HEK293 (cell line): ENCODE measurements around the gene MCRIP2.

Experiments used
- ATF2 ChIP-seq: fragments of 450-650 bp; formaldehyde crosslinking; IDR thresholded peaks from 2 replicates; pipeline ENCODE4 v1.5.1; 2016; ENCODE audit warnings: missing biosample characterization, missing genetic modification characterization, low read depth
- CTCF ChIP-seq: fragments of 450-650 bp; formaldehyde crosslinking; IDR thresholded peaks from 2 replicates; pipeline ENCODE4 v1.5.1; 2016; ENCODE audit warnings: missing biosample characterization, missing genetic modification characterization
- KLF1 ChIP-seq: fragments of 450-650 bp; formaldehyde crosslinking; IDR thresholded peaks from 2 replicates; pipeline ENCODE4 v1.5.1; 2016; ENCODE audit warnings: missing biosample characterization, missing genetic modification characterization
- MYNN ChIP-seq: fragments of 450-650 bp; formaldehyde crosslinking; IDR thresholded peaks from 2 replicates; pipeline ENCODE4 v1.5.1; 2016; ENCODE audit warnings: missing biosample characterization, missing genetic modification characterization, borderline replicate concordance
- MZF1 ChIP-seq: fragments of 450-650 bp; formaldehyde crosslinking; IDR thresholded peaks from 2 replicates; pipeline ENCODE4 v1.5.1; 2017; ENCODE audit warnings: missing biosample characterization, missing genetic modification characterization, borderline replicate concordance
- PATZ1 ChIP-seq: fragments of 450-650 bp; formaldehyde crosslinking; IDR thresholded peaks from 2 replicates; pipeline ENCODE4 v1.5.1; 2016; ENCODE audit warnings: missing biosample characterization, missing genetic modification characterization
- REPIN1 ChIP-seq: fragments of 450-650 bp; formaldehyde crosslinking; IDR thresholded peaks from 2 replicates; pipeline ENCODE4 v1.5.1; 2017; ENCODE audit warnings: missing biosample characterization, missing genetic modification characterization, low read depth
- ZBTB11 ChIP-seq: fragments of 450-650 bp; formaldehyde crosslinking; conservative IDR thresholded peaks from 2 replicates; pipeline ENCODE4 v1.5.1; 2016; ENCODE audit warnings: low read depth, missing biosample characterization, missing genetic modification characterization
- ZNF121 ChIP-seq: fragments of 450-650 bp; formaldehyde crosslinking; IDR thresholded peaks from 2 replicates; pipeline ENCODE4 v1.5.1; 2016; ENCODE audit warnings: missing biosample characterization, missing genetic modification characterization
- ZNF645 ChIP-seq: fragments of 450-650 bp; formaldehyde crosslinking; IDR thresholded peaks from 2 replicates; pipeline ENCODE4; 2016; ENCODE audit warnings: missing biosample characterization, missing genetic modification characterization
- ZNF777 ChIP-seq: fragments of 450-650 bp; formaldehyde crosslinking; IDR thresholded peaks from 2 replicates; pipeline ENCODE4 v1.5.1; 2017; ENCODE audit warnings: missing biosample characterization, missing genetic modification characterization, borderline replicate concordance
- ZNF843 ChIP-seq: fragments of 450-650 bp; formaldehyde crosslinking; IDR thresholded peaks from 2 replicates; pipeline ENCODE4 v1.5.1; 2016; ENCODE audit warnings: missing biosample characterization, missing genetic modification characterization

- no peak for TF ChIP-seq REPIN1 (tag by site-specific recombination)
- TF ChIP-seq PATZ1 (tag by site-specific recombination): no peak
- TF ChIP-seq ZNF121: no peak
- TF ChIP-seq ZBTB11 (tag by site-specific recombination): no peak
- TF ChIP-seq ZNF645 (tag by site-specific recombination): no peak
- no peak for TF ChIP-seq CTCF (tag by site-specific recombination)
- no peak for TF ChIP-seq MZF1 (tag by site-specific recombination)
- TF ChIP-seq ZNF843 (tag by site-specific recombination): no peak
- no peak for TF ChIP-seq ATF2
- TF ChIP-seq KLF1 (tag by site-specific recombination): no peak
- TF ChIP-seq MYNN (tag by site-specific recombination): no peak
- TF ChIP-seq ZNF777: no peak
These were observed 48.2 kb upstream of the MCRIP2 start for GRCh38 chr16:593406-593805.
